NCI-H2196 (cell line): Measurements from ENCODE around the gene RNFT2.
"Not testable (repeated sequence)": the region's sequence is repeated elsewhere in the genome, so short reads cannot be mapped to it uniquely, and the experiment has no call there.

Experiments
- DNase-seq: peaks from one replicate; lab custom pipeline; 2025; ENCODE audit not compliant: unreplicated experiment; lab: John Stamatoyannopoulos, UW

The RNFT2 gene

GRCh38 chr12:116710370-116711150 is 27.6 kb upstream of the RNFT2 start:
- no peak for DNase-seq

DNA sequence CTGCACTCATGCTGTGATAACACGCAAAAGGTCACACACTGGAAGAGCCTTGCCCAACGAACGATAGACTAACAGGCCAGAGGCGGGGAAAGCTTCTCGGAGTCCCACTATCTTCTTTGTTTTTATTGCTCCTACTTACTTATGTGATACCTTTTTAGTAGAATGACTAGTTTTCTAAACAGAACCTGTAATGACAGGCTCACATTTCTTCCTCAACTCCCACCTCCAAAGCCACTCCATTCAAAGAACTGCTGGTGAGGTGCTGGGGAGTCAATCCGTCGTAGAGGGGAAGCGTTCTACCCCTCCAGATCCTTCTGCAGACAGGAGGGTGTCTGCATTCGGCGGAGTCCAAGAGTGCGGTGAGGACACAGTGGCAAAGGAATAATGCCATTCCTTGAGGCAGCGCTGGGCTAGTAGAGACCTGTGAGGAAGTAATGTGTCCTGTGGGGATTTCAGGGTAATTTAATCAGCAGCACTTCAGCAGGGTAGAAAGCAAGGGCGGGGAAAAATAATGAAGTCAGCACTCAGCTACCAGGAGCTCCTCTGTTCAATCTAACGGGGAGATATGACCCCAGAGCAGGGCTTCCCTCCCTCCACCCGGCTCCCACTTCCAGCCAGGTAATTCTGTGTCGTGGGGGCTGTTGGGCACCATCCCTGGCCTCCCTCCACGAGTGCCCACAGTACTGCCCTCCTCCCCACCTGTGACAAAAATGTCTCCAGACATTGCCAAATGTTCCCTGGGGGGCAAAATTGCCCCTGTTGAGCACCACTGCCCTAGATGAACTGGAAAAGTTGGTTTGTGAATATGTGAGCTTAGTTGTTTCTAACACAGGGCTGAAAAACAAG is 25.4 kb upstream of the RNFT2 start:
- no peak for DNase-seq

- no peak for DNase-seq
These were observed 24.6 kb upstream of the RNFT2 start for GRCh38 chr12:116713527-116713926.

GRCh38 chr12:116714175-116714574 is 23.9 kb upstream of the RNFT2 start:
- DNase-seq = no peak

GRCh38 chr12:116717466-116718437 is 20.4 kb upstream of the RNFT2 start:
- no peak for DNase-seq

DNA sequence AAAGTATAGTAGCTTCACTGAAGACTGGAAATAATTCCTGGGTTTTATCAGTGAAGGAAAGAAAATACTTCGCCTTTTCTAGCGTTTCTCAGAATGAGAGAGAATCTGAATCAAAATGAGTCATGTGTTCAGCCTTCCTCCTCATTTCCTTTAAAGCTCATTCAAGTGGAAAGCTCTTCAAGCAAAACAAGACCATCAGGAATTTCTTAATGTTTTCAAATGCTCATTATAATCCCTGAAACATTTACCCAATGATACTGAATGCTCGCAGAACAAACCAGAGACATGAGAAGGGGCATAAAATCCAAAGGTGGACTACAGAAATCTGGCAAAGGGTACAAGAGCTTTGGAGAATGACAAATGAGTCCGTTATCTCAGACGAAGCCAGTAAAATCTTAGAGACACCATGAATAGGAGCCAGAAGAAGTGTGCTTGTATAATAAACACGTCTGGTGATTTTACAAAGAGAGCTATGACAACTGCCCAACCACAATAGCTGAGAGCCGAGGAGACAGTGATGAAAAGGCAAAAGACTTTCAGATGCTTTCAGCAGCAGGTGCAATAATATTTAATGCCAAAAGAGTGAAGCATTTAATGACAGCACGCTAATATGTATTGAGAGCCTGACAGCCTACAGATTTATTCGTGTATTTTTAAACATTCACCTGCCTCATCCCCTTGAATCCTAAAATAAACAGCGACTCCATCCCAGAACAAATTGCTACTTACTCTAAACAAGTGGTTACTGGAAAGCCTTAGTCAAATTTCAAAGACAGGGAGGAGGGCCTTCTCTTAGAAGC is 19.3 kb upstream of the RNFT2 start:
- peak; percentile 56 for DNase-seq

DNA sequence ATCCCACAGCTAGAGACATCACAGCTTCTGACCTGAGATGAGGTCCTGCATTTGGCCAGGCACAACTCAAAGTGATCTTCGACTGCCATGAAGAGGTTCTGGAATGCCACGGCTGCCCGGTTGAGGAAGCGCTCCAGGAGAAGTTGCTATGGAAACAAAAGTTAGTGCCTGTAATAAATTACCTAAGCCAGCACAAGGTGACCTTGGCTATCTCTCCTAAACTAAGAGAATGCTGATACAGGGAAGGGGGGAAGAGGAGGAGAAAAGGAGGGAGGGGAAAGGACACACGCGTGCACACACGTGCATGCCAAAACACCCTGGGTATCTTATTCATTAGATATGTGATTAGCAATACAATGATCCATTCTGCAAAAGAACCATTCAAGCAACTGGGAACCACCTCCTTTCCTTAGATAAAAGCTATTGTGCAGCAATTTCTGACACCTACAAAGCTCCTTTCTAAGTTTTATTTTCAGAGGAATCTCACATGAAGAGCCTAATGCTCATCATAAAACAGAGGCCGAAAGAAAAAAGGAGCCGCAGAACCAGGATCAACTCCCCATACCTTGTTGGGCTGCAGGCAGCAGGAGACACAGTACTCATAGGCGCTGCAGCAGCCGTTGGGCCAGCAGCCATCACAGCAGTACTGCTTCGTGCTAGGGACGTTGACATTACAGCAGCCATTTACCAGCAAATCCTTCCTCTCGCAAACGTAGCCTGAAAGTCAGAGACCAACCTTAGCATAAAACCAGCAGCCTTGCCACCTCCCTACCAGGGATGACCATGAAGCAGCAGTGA is 18.2 kb upstream of the RNFT2 start:
- no peak for DNase-seq

- DNase-seq = no peak
These were observed 15.9 kb upstream of the RNFT2 start for GRCh38 chr12:116722245-116722644.

DNA sequence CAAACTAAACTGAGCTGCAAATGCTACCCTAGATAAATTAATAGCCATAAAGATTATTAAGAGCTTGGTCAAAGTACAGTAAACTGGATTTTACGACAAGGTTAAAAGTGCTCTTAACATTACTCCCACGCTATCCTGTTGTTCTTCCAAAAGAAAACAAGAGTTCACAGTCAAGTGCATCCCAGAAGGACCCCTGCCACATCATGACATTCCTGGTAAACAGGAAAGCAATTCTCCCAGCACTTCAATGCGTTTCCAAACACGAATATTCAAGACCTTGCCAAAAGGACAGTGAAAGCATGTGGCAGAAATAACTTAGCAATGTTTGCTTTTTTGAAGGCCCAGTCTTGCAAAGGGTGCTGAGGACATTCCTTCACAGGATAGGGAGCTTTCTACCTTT is 11.4 kb upstream of the RNFT2 start:
- DNase-seq = no peak

DNA sequence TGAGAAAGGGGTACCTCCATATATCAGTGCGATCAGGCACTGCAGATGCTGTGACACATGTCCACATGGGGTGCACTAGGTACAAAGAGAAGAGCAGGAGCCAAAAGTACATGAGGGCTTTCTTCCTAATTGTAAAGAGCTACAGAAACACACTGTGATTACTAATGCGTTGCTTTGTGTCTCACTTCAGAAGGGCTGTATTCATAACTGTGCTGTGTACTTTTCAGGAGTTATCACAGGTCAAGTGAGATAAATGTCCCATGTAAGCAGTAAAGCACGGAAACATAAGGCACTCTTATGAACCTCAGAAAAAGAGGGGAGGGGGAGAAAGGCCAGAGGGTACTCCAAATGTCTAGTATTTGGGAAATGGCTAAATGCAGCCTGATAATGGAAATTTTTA is 10.9 kb upstream of the RNFT2 start:
- DNase-seq = no peak

DNA sequence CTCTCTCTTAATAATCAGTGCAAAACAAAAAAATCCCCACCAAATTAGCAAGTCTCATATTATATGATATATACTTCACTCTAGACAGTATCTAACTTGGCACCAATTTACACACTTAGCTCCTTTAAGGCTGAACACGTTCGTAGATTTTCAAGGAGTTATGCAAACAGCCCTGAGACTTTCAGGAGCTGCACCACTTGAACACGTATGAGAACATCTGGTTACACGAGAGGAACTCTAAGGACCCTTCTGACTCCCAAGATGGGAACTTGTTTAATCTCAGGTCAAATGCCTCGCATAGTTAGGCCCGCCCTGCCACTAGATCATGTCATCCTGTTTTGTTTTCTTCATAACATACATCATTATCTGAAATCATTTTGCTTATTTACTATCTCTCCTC is 10.2 kb upstream of the RNFT2 start:
- DNase-seq = no peak

- DNase-seq = no peak
These were observed 6.3 kb upstream of the RNFT2 start for GRCh38 chr12:116731801-116732200.

DNA sequence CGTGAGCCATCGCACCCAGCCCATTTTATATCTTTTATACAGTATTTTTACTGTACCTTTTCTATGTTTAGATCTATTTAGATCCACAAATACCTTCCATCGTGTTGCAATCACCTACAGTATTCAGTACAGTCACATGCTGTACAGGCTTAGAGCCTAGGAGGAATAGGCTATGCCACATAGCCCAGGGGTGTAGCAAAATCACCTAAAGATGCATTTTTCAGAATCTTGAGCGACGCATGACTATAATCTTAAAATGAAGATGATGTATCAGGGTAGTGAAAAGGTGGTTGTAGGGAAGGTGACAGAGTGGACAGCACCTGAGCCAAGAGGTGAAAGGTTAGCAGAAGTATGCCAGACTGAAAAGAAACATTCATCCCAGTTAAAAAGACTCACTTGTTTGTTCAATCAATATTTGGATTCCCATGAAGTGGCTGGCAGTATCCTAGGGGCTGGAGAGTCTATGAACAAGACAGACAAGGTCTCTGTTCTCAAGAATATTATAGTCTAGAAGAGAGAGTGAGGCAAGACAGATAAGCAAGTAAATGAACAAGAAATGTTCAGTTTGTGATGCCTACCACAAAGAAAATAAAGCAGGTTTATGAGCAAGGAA is 3.9 kb upstream of the RNFT2 start:
- DNase-seq = no peak

DNA sequence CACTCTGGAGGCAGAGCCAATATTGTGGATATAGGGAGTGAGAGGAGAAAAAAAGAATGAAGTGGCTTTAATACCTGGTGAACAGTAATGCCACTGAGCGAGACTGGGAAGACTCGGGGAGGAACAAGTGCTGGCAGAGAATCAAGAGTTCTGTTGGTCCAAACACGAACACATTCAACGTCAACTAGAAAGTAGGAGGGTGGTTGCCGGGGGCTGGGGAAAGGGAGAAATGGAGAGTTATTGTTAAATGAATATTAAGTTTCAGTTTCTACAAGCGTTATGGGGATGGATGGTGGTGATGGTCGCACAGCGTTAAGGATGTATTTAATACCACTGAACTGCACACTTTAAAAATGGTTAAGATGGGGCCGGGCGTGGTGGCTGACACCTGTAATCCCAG is 3.0 kb upstream of the RNFT2 start:
- DNase-seq = no peak

DNA sequence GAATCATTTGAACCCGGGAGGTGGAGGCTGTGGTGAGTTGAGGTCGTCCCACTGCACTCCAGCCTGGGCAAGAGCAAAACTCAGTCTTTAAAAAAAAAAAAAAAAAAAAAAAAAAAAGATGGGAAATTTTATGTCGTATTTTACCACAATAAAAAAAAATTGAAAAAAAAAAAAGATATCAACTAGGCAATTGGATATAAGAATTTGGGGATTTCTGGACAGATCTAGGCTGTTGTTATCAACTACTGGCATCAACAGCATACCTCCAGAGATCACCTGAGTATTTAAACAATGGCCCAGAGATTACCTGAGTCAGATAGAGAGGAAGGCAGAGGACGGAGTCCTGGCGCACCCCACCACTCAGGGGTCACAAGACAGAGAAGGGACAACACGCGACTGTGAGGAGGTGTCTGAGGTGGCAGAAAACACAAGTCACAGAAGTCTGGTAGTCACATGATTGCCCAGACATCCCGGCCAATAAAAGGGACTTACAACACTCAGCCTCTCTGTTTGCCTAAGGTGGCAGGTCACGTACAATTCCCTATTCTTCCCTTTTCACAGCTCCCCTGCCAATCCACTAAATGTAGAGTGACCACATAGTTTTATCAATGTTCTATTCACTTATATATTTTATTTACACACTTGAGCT is 2.0 kb upstream of the RNFT2 start:
- peak; percentile 23 for DNase-seq

GRCh38 chr12:116736962-116737773 is 947 bp upstream of the RNFT2 start:
- no peak for DNase-seq

GRCh38 chr12:116739381-116739887 is 1.3 kb downstream of the RNFT2 start:
- no peak for DNase-seq

GRCh38 chr12:116742787-116743186 is 4.7 kb downstream of the RNFT2 start:
- DNase-seq = not testable (repeated sequence)
